Epithelial cell of proximal tubule (primary cell): ENCODE results near the gene SYT1. TPM values are rescaled to one million over a fixed set of nuclear protein-coding genes. Genes with fewer than 3 reads are reported as not detected.
"Not testable (repeated sequence)": the region's sequence is repeated elsewhere in the genome, so short reads cannot be mapped to it uniquely, and the experiment has no call there.

Source experiments
- DNase-seq: peaks from one replicate; pipeline ENCODE4 v3.0.0-alpha.2; 2011; ENCODE audit warnings: low read depth
- H3K4me3 ChIP-seq: 2 replicates; pipeline ENCODE4 v1.5.1; 2011; ENCODE audit warnings: low read depth, mild to moderate bottlenecking, low read length
- total RNA-seq: library from RNA; depleted of rRNA; stranded (reverse); fragments of >200 nt; gene quantifications from 2 replicates; pipeline ENCODE4 v1.2.3, GENCODE V29; 2015
- TF ChIP-seq, protein P1 (sequence below): conservative IDR thresholded peaks from 2 replicates; pipeline ENCODE4 v1.5.1; 2012; ENCODE audit warnings: low read depth, mild to moderate bottlenecking, low read length

SYT1 gene
- total RNA-seq, 1 donor from 2014 or later: 2.0 TPM

DNA sequence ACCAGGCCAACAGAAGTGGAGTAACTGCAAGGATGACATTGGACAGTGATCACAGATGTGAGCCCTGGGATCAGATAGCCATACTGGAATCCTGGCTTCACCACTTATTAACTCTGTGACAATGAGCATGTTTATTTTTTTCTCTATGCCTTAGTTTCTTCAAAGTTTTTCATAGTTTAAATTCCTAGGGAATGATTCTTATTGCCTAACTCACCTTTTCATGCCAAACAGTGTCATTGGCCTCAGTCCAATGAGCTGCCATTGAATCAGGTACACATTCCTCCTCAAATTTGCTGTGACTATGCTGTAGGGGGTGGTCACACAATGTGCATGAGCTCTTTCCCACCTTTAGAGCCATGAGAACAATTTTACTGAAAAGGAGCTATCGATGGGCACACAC, 342.3 kb downstream of the SYT1 start:
- peak; percentile 13 for DNase-seq
- no peak overlapping the region for H3K4me3 ChIP-seq
- TF ChIP-seq, protein P1, sequence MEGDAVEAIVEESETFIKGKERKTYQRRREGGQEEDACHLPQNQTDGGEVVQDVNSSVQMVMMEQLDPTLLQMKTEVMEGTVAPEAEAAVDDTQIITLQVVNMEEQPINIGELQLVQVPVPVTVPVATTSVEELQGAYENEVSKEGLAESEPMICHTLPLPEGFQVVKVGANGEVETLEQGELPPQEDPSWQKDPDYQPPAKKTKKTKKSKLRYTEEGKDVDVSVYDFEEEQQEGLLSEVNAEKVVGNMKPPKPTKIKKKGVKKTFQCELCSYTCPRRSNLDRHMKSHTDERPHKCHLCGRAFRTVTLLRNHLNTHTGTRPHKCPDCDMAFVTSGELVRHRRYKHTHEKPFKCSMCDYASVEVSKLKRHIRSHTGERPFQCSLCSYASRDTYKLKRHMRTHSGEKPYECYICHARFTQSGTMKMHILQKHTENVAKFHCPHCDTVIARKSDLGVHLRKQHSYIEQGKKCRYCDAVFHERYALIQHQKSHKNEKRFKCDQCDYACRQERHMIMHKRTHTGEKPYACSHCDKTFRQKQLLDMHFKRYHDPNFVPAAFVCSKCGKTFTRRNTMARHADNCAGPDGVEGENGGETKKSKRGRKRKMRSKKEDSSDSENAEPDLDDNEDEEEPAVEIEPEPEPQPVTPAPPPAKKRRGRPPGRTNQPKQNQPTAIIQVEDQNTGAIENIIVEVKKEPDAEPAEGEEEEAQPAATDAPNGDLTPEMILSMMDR: no peak

DNA sequence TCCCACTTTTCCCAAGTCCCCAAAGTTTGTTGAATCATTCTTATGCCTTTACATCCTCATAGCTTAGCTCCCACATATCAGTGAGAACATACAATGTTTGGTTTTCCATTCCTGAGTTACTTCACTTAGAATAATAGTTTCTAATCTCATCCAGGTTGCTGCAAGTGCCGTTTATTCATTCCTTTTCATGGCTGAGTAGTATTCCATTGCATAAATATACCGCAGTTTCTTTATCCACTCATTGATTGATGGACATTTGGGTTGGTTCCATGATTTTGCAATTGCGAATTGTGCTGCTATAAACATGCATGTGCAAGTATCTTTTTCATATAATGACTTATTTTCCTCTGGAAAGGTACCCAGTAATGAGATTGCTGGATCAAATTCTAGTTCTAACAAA, 345.8 kb downstream of the SYT1 start:
- H3K4me3 ChIP-seq, DNase-seq: not testable (repeated sequence)

DNA sequence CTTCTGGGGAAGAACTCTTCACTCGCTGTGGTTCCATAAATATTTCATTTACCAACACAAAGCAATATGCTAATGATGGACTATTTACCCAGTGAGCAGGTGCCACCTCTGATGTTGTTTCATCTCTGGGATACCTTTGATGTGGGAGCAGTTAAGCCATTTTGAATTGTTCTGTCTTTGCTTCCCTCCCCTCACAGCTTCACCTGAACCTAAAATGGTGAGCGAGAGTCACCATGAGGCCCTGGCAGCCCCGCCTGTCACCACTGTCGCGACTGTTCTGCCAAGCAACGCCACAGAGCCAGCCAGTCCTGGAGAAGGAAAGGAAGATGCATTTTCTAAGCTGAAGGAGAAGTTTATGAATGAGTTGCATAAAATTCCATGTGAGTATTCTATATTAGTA, 352.7 kb downstream of the SYT1 start:
- TF ChIP-seq, protein P1: no peak
- DNase-seq: no peak

DNA sequence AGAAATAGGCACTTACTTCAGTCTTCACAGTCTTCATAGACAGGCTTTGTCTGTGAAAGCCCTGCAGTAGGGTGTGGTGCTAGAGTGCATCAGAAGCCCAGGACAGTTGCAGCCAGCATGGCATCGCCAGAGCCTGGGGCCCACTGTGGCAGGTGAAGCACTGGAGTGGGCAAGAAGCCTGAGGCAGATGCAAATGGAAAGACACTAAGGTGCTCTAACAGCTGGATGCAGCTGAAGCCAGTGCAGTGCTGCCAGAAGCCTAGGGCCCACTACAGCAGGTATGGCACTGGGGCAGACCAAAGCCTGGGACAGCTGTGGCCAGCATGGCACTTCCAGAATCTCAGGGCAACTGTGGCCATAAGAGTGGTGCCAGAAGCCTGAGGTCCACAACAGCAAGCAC, 358.6 kb downstream of the SYT1 start:
- DNase-seq: no peak
- TF ChIP-seq, protein P1: no peak

More for the DNA sequence above, 352.7 kb downstream of the SYT1 start:
- no peak overlapping the region for H3K4me3 ChIP-seq

DNA sequence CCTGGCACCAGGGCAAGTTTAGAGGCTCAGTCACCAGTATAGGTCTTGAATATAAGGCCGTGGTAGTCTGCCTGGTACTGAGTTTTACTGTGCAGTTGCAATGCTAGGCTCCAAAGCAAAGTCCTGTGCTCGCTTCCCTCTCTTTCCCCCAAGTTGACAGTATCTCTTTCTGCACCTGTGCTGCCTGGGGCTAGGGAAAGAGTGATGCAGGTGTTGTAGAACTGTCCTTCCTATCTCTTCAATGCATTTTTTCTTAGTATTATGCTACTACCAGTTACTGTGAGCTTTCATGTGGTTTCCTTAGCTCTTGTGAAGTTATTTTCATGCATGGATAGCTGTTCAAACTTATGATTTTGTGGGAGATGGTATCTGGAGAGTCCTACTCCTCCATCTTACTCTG, 359.2 kb downstream of the SYT1 start:
- no peak for DNase-seq
- TF ChIP-seq, protein P1: no peak
- H3K4me3 ChIP-seq: no peak overlapping the region

More for the DNA sequence above, 358.6 kb downstream of the SYT1 start:
- H3K4me3 ChIP-seq: no peak overlapping the region

DNA sequence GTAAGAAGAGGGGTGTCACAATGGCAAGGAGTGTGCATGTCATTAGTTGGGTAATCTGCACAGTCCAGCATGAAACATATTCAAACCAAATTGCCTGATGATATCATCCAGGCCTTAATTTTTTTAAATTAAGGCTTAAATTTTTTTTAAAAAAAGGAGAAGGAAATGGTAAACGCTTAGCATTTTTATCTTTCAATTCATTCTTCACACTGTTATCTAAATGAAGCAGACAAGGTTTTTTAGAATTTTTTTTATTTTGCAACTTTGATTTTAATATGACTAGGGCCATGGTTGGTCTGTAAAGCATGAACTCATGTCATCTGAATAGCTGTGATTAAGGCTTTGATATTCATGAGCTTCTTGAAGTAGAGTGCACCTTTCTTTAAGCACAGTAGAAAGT, 362.5 kb downstream of the SYT1 start:
- TF ChIP-seq, protein P1: no peak

DNA sequence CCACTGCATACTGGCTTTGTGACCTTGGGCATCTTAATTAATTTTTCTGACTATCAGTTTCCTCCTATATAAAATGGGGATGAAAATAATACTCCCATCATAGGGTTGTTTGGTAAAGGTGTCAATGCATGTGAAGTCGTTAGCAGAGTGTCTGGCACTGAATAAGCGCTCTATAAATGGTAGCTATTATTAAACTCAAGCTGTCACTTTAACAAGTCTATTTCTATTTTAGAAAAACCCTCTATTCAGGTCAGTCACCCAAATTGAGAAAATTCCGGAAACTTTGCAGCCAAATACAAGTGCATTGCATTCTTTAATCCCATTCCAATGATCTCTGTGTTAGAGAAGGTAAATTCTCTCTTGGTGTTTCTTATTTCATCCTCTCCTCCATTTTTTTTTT, 363.1 kb downstream of the SYT1 start:
- DNase-seq: no peak
- TF ChIP-seq, protein P1: no peak
- H3K4me3 ChIP-seq: no peak overlapping the region

More for the DNA sequence above, 362.5 kb downstream of the SYT1 start:
- no peak overlapping the region for H3K4me3 ChIP-seq
- no peak for DNase-seq
